ENCODE measurements around the gene TBC1D22A.

Gene TBC1D22A

DNA sequence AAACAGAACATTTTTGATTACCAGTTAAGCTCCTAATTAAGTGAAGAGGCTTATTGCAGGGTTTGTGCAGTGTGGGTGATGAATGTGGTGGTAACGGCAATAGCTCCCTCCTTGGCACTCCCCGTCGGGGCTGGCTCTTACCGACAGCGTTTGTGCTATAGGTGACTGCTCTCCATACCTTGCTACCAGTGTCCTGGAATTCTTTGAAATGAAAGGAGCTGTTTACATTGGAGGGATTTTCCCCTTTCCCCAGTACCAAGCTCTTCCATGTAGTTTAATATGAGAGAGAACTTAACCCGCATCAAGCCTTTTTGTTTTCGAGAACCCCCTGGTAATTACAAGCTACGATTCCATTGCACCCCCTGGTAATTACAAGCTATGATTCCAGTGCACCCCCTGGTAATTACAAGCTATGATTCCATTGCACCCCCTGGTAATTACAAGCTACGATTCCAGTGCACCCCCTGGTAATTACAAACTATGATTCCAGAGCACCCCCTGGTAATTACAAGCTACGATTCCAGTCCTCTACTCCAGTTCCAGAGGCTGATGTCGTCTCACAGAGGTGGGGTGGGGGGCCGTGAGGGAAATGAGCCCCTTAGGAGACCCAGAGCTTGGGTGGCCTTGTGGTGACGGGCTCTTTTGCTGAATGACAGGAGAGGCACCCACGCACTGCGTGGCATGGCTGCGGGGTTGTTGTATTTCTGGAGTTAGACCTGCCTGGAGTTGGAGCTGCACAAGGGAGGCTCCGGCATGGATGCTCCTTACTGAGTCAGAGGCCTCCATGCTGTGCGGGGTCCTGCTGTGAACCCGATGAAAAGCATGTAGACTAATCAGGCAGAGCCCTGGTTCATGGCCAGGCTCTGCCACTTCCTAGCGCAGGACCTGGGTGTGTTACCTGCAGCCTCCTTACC, 205.3 kb downstream of the TBC1D22A start:
- Mint-ChIP-seq H3K27ac (no peak overlapping the region), H3K9me3 (no peaks in the 10 kb centered on the region), H3K27me3 (ENCODE audit: low read depth) (no peaks in the 10 kb centered on the region), H3K4me3 (no peak overlapping the region), H3K36me3 (ENCODE audit: low read depth) (peaks cover 4% of the 10 kb centered on the region), H3K4me1 (peaks cover 23% of the 10 kb centered on the region)
- TF ChIP-seq, protein P1, sequence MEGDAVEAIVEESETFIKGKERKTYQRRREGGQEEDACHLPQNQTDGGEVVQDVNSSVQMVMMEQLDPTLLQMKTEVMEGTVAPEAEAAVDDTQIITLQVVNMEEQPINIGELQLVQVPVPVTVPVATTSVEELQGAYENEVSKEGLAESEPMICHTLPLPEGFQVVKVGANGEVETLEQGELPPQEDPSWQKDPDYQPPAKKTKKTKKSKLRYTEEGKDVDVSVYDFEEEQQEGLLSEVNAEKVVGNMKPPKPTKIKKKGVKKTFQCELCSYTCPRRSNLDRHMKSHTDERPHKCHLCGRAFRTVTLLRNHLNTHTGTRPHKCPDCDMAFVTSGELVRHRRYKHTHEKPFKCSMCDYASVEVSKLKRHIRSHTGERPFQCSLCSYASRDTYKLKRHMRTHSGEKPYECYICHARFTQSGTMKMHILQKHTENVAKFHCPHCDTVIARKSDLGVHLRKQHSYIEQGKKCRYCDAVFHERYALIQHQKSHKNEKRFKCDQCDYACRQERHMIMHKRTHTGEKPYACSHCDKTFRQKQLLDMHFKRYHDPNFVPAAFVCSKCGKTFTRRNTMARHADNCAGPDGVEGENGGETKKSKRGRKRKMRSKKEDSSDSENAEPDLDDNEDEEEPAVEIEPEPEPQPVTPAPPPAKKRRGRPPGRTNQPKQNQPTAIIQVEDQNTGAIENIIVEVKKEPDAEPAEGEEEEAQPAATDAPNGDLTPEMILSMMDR (IDR thresholded peaks at IDR 0.05; ENCODE audit: unreplicated experiment in 3 of 3) = no peak

DNA sequence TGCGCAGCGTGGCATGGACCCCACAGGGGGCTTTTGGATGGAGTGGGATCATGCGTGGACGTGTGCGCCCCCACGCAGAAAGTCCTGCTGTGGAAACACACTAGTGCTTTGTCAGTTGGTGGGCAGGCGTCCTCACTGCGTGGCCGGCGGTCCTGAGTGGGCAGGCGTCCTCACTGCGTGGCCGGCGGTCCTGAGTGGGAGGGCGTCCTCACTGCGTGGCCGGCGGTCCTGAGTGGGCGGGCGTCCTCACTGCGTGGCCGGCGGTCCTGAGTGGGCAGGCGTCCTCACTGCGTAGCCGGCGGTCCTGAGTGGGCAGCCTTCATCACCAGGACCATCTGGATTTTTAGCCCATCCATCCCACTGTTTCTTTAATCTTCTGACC, 205.9 kb downstream of the TBC1D22A start:
- TF ChIP-seq, protein P1 (IDR thresholded peaks at IDR 0.05; ENCODE audit: unreplicated experiment in 3 of 3) = no peak
- H3K27me3 Mint-ChIP-seq (ENCODE audit: low read depth) = no peaks in the 10 kb centered on the region
- H3K27ac Mint-ChIP-seq = no peak overlapping the region
- H3K4me3 Mint-ChIP-seq = no peak overlapping the region
- peaks cover 4% of the 10 kb centered on the region for H3K36me3 Mint-ChIP-seq (ENCODE audit: low read depth)
- no peaks in the 10 kb centered on the region for H3K9me3 Mint-ChIP-seq
- H3K4me1 Mint-ChIP-seq = peaks cover 23% of the 10 kb centered on the region

DNA sequence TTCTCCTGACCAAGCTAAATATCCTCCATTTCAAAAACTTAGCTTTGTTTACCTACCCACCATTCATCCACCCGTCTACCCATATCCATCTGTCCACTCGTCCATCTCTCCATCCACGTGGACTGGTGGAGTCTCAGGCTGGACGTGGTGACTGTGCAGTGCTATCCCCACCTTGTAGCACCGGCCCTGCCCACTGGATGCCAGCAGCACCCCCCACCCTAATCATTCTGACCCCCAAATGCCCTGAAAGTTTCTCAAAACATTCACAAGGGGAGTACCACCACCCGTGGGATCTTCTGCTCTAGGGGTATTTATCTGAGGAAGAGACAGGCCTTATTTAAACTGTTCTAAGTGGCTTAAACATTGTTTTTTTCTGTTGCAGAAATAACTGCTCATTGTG, 206.4 kb downstream of the TBC1D22A start:
- TF ChIP-seq, protein P1 (IDR thresholded peaks at IDR 0.05; ENCODE audit: unreplicated experiment in 3 of 3) = no peak
- Mint-ChIP-seq H3K27me3 (ENCODE audit: low read depth) (no peaks in the 10 kb centered on the region), H3K36me3 (ENCODE audit: low read depth) (peaks cover 4% of the 10 kb centered on the region), H3K4me1 (peaks cover 18% of the 10 kb centered on the region), H3K9me3 (no peaks in the 10 kb centered on the region), H3K27ac (peak overlapping the region in 1 of 3 experiments; percentile 13), H3K4me3 (no peak overlapping the region)

DNA sequence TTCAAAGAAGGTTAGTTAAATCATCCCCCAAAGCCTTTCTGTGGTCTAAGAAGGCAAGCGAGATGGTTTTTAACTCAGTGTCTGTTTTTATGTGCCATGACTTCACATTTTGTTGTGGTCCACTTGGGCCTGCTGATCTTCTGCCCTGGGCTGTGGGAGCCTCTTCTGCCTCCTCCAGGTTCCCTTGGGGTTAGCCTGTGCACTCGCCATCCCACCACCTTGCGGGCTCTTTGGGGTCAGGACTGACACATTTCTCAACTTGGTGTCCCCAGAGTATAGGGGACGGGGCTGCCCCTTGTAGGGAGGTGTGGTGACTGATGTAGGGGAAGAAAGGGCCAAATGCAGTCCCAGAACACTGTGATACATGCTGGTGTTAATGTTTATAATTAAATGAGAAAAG, 207.0 kb downstream of the TBC1D22A start:
- peaks cover 4% of the 10 kb centered on the region for H3K36me3 Mint-ChIP-seq (ENCODE audit: low read depth)
- H3K27me3 Mint-ChIP-seq (ENCODE audit: low read depth) = no peaks in the 10 kb centered on the region
- no peak overlapping the region for H3K27ac Mint-ChIP-seq
- H3K9me3 Mint-ChIP-seq = no peaks in the 10 kb centered on the region
- H3K4me1 Mint-ChIP-seq = peaks cover 13% of the 10 kb centered on the region
- H3K4me3 Mint-ChIP-seq = no peak overlapping the region
- TF ChIP-seq, protein P1 (IDR thresholded peaks at IDR 0.05; ENCODE audit: unreplicated experiment in 3 of 3) = no peak

DNA sequence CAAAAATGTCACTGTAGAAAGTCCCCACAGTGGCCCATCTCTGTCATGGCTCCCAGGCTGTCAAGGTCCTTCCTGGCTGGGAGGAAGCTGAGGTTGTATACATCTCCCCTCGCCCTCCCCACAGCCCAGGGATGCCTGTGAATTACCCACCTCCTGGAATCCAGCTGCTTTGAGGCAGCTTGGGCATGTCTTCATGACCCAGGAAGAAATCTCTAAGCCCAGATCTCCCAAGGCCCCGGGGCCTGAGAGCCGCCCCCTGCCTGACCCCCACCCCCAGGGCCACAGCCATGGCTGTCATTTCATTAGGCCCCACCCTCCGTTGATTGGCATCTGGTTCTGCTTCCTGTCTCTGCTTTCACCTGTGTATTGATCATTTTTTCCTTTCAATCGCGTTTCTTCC, 207.5 kb downstream of the TBC1D22A start:
- Mint-ChIP-seq H3K9me3 (no peaks in the 10 kb centered on the region), H3K27ac (no peak overlapping the region), H3K36me3 (ENCODE audit: low read depth) (peaks cover 5% of the 10 kb centered on the region), H3K27me3 (ENCODE audit: low read depth) (no peaks in the 10 kb centered on the region), H3K4me1 (peaks cover 13% of the 10 kb centered on the region), H3K4me3 (no peak overlapping the region)
- TF ChIP-seq, protein P1 (IDR thresholded peaks at IDR 0.05; ENCODE audit: unreplicated experiment in 3 of 3) = no peak
